ENCODE data around the gene DISP3. TPM values are rescaled to one million over a fixed set of nuclear protein-coding genes. Genes with fewer than 3 reads are reported as not detected.

DISP3 gene
- total and polyA plus RNA-seq, 2 of the 13 experiments (the other 11 are each of a cell fraction or from before 2014, with no cell fraction given) = 0.08 to 0.13 TPM

DNA sequence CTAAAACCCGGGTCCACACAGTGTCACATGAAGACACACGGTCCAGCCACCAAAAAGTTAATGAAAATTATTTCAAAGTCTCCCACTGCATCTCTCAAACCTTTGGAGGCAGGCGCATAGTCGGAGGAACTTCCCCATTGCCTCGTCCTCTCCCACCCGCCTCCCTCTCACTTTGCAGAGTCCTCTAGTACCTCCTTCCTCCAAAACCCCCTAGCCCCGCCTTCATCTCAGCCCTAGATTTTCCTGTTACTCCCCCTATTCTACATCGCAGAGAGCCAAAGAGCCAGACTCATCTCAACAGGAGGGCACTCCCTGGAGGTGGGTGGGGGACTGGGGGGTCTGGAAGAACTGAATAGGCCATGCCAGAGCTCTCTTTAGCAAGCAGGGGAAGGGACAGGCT lies 79.3 kb downstream of the DISP3 start (continued):
- TF ChIP-seq ZNF430 (CRISPR knock-in tag; IDR thresholded peaks at IDR 0.05) = no peak
- TF ChIP-seq HNRNPK (IDR thresholded peaks at IDR 0.05; ENCODE audit: low read depth, low read length, poor library complexity, severe bottlenecking) = no peak
- TF ChIP-seq MAZ (IDR thresholded peaks at IDR 0.05; ENCODE audit: borderline replicate concordance, low read depth, low read length) = no peak
- TF ChIP-seq MAZ (CRISPR knock-in tag; IDR thresholded peaks at IDR 0.05; ENCODE audit: low read depth) = no peak

DNA sequence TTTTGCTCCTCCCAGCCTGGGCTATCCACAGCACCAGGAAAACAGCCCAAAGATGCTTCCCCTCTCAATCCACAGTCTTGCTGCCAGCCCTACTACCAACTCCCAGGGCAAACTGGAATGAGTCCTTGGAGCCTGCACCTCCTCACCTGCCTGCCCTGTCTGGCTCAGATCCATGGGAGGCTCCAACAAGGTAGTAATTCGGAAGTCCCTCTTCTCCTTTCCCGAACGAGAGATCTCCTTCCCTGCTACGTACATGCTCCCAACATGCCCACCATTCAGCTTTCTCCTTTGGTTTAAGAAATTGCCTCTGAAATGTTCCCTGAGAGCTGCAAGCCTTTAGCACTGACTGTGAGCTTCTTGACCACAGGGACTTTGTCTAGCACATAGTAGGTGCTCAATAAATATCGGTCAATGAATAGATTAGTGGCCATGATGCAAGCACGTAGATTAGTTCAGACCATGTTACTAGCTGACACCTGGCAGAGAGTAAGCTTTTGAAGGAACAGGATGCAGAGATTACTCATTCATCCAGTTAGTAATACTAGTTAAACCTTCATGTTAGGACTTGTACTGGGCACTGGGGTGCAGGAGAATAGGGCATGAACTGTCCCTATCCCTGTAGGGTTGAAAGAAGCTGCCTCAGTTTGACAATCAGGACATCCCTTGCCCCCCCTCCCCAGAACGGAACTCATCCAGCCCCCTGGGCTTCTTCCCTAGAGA lies 80.1 kb downstream of the DISP3 start:
- H3K79me2 ChIP-seq (ENCODE audit: insufficient read depth, low read length) = no peaks in the 10 kb centered on the region
- peaks cover 1 to 29% of the 10 kb centered on the region in 2 experiments; a peak in 3 of 5 replicates for H3K27me3 ChIP-seq (ENCODE audit: control insufficient read depth in 1 of 2, insufficient read depth in 2 of 2, low read length in 2 of 2)
- no TSS peak for BruUV-seq (replicated peaks)
- H4K20me1 ChIP-seq (ENCODE audit: insufficient read depth, low read length) = no peaks in the 10 kb centered on the region
- DNase-seq (ENCODE audit: low spot score) (no peak), ATAC-seq (no peak), FAIRE-seq (no peak)
- intact Hi-C loops (cut with micrococcal nuclease; ENCODE audit: unreplicated experiment) = no loop called here
- no peak overlapping the region for H3K4me2 ChIP-seq (ENCODE audit: low read depth, low read length)
- ChIA-PET CTCF (ENCODE audit: low intra/inter-chr PET ratio, low total read pairs) (no interaction called here), POLR2A (no interaction called here)
- H3K9ac ChIP-seq (ENCODE audit: insufficient read depth, low read depth, low read length) = no peak overlapping the region
- WGBS (ENCODE audit: low lambda C conversion rate) = 22% methylated on average over 7 of the region's 7 CpGs
- H3K4me1 ChIP-seq (ENCODE audit: insufficient read depth, low read length) = no peaks in the 10 kb centered on the region
- no peak overlapping the region for H2AFZ ChIP-seq (ENCODE audit: low read length)
- in situ Hi-C loops (cut with HindIII; ENCODE audit: extremely low pct_ligation_motif_present, low pct_unique_long_range_greater_than_20kb) = no loop called here
- no peaks in the 10 kb centered on the region for H3K9me3 ChIP-seq (ENCODE audit: low read length)
- H3K27ac ChIP-seq (ENCODE audit: extremely low read length, insufficient read depth, low read length) = no peak overlapping the region
- H3K36me3 ChIP-seq (replicated peaks in 1 of 2; ENCODE audit: control insufficient read depth in 1 of 2, insufficient read depth in 2 of 2, low read length in 2 of 2) = no peaks in the 10 kb centered on the region
- H3K4me3 ChIP-seq (replicated peaks in 1 of 3; ENCODE audit: insufficient read depth in 1 of 3, low read depth in 2 of 3, low read length in 3 of 3) = no peak overlapping the region
- TF ChIP-seq, protein P1, sequence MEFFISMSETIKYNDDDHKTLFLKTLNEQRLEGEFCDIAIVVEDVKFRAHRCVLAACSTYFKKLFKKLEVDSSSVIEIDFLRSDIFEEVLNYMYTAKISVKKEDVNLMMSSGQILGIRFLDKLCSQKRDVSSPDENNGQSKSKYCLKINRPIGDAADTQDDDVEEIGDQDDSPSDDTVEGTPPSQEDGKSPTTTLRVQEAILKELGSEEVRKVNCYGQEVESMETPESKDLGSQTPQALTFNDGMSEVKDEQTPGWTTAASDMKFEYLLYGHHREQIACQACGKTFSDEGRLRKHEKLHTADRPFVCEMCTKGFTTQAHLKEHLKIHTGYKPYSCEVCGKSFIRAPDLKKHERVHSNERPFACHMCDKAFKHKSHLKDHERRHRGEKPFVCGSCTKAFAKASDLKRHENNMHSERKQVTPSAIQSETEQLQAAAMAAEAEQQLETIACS (CRISPR knock-in tag; IDR thresholded peaks at IDR 0.05) = no peak
- TF ChIP-seq, protein P2, sequence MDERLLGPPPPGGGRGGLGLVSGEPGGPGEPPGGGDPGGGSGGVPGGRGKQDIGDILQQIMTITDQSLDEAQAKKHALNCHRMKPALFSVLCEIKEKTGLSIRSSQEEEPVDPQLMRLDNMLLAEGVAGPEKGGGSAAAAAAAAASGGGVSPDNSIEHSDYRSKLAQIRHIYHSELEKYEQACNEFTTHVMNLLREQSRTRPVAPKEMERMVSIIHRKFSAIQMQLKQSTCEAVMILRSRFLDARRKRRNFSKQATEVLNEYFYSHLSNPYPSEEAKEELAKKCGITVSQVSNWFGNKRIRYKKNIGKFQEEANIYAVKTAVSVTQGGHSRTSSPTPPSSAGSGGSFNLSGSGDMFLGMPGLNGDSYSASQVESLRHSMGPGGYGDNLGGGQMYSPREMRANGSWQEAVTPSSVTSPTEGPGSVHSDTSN (CRISPR knock-in tag; IDR thresholded peaks at IDR 0.05) = no peak
- TF ChIP-seq, protein P3, sequence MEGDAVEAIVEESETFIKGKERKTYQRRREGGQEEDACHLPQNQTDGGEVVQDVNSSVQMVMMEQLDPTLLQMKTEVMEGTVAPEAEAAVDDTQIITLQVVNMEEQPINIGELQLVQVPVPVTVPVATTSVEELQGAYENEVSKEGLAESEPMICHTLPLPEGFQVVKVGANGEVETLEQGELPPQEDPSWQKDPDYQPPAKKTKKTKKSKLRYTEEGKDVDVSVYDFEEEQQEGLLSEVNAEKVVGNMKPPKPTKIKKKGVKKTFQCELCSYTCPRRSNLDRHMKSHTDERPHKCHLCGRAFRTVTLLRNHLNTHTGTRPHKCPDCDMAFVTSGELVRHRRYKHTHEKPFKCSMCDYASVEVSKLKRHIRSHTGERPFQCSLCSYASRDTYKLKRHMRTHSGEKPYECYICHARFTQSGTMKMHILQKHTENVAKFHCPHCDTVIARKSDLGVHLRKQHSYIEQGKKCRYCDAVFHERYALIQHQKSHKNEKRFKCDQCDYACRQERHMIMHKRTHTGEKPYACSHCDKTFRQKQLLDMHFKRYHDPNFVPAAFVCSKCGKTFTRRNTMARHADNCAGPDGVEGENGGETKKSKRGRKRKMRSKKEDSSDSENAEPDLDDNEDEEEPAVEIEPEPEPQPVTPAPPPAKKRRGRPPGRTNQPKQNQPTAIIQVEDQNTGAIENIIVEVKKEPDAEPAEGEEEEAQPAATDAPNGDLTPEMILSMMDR (CRISPR knock-in tag; IDR thresholded peaks at IDR 0.05) = no peak
- TF ChIP-seq, protein P4, sequence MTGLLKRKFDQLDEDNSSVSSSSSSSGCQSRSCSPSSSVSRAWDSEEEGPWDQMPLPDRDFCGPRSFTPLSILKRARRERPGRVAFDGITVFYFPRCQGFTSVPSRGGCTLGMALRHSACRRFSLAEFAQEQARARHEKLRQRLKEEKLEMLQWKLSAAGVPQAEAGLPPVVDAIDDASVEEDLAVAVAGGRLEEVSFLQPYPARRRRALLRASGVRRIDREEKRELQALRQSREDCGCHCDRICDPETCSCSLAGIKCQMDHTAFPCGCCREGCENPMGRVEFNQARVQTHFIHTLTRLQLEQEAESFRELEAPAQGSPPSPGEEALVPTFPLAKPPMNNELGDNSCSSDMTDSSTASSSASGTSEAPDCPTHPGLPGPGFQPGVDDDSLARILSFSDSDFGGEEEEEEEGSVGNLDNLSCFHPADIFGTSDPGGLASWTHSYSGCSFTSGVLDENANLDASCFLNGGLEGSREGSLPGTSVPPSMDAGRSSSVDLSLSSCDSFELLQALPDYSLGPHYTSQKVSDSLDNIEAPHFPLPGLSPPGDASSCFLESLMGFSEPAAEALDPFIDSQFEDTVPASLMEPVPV (CRISPR knock-in tag; IDR thresholded peaks at IDR 0.05) = no peak
- no peak for TF ChIP-seq SNAI1 (CRISPR knock-in tag; IDR thresholded peaks at IDR 0.05; ENCODE audit: borderline replicate concordance)
- TF ChIP-seq ZFP37 (CRISPR knock-in tag; IDR thresholded peaks at IDR 0.05; ENCODE audit: borderline replicate concordance) = no peak
- TF ChIP-seq ZNF772 (CRISPR knock-in tag; IDR thresholded peaks at IDR 0.05) = no peak
- no peak for TF ChIP-seq ZNF790 (CRISPR knock-in tag; IDR thresholded peaks at IDR 0.05; ENCODE audit: borderline replicate concordance)
- no peak for TF ChIP-seq TEAD2 (CRISPR knock-in tag; IDR thresholded peaks at IDR 0.05)
- TF ChIP-seq, protein P5, sequence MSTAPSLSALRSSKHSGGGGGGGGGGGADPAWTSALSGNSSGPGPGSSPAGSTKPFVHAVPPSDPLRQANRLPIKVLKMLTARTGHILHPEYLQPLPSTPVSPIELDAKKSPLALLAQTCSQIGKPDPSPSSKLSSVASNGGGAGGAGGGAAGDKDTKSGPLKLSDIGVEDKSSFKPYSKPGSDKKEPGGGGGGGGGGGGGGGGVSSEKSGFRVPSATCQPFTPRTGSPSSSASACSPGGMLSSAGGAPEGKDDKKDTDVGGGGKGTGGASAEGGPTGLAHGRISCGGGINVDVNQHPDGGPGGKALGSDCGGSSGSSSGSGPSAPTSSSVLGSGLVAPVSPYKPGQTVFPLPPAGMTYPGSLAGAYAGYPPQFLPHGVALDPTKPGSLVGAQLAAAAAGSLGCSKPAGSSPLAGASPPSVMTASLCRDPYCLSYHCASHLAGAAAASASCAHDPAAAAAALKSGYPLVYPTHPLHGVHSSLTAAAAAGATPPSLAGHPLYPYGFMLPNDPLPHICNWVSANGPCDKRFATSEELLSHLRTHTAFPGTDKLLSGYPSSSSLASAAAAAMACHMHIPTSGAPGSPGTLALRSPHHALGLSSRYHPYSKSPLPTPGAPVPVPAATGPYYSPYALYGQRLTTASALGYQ (CRISPR knock-in tag; IDR thresholded peaks at IDR 0.05) = no peak
- no peak for TF ChIP-seq ZNF33B (CRISPR knock-in tag; IDR thresholded peaks at IDR 0.05)

All from HepG2 (cell line).